ENCODE data around the gene ARMC7. TPM values are rescaled to one million over a fixed set of nuclear protein-coding genes. Genes with fewer than 3 reads are reported as not detected.

The ARMC7 gene
- total and polyA plus RNA-seq, 2 of the 4 experiments (the other 2 are of a cell fraction), result 1.8 to 6.9 TPM

DNA sequence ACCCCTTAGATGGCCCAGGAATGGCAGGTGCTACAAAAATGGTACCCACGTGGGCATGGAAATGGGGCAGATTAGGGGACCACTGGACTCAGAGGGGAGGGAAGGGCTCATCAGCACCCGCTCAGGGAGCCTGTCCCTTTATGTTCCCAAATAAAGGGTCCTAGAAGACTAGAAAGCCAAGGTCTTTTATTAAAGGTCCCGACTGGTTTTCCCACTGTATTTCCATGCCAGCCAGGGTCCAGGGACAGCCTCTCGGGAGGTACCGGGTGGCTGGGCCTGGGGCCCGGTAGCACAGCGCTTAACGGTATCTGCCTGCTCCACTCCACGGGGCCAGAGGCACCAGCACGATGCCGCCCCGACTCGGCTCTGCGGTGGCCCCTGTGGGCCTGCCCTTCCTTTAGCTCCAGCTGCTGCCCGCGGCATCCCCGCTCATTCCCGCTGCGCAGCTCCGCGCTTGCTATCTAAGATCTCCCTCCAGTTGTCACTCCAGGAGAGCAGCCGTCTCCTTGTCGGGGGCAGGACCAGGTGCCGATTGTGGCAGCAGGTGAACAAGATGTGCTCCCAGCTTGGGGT, 20.4 kb downstream of the ARMC7 start:
- TF ChIP-seq CHD1 (IDR thresholded peaks at IDR 0.05; ENCODE audit: low read depth, low read length) (no peak), RCOR1 (IDR thresholded peaks at IDR 0.05; ENCODE audit: insufficient replicate concordance, low read length) (no peak), MAFK (IDR thresholded peaks at IDR 0.05; ENCODE audit: low read depth, low read length) (no peak), MAZ (IDR thresholded peaks at IDR 0.05; ENCODE audit: borderline replicate concordance, low read depth, low read length) (no peak), FOS (IDR thresholded peaks at IDR 0.05; ENCODE audit: low read depth, low read length) (no peak), POLR2A (IDR thresholded peaks at IDR 0.05; ENCODE audit: low read depth, low read length) (no peak), RAD21 (IDR thresholded peaks at IDR 0.05; ENCODE audit: low read length) (no peak), NFE2L2 (IDR thresholded peaks at IDR 0.05; ENCODE audit: low read depth, low read length) (no peak), CTCF (conservative IDR thresholded peaks at IDR 0.05; ENCODE audit: low read depth, low read length) (no peak), USF2 (IDR thresholded peaks at IDR 0.05; ENCODE audit: low read depth, low read length) (no peak), SMC3 (IDR thresholded peaks at IDR 0.05; ENCODE audit: low read depth, low read length) (no peak), RFX5 (IDR thresholded peaks at IDR 0.05; ENCODE audit: low read depth, low read length) (no peak), CEBPB (IDR thresholded peaks at IDR 0.05; ENCODE audit: low read depth, low read length) (no peak), MXI1 (IDR thresholded peaks at IDR 0.05; ENCODE audit: borderline replicate concordance, low read depth, low read length) (no peak)
- H3K27ac ChIP-seq (ENCODE audit: insufficient read depth, low read length), result no peak overlapping the region
- 0 out of 2 replicates have a peak overlapping the region, but pooled peaks have one; percentile 78 for H3K23ac ChIP-seq (ENCODE audit: low read depth, low read length)
- peaks cover 15% of the 10 kb centered on the region for H3K36me3 ChIP-seq (ENCODE audit: control insufficient read depth, insufficient read depth, low read length)
- ChIA-PET CTCF (interaction anchor here (1.1 kb wide), 1 partner anchor 15 kb away, joined by 3 read pairs; no protein-coding TSS in a partner anchor), POLR2A (ENCODE audit: unreplicated experiment) (no interaction called here)
- no peak overlapping the region for H3K14ac ChIP-seq (replicated peaks; ENCODE audit: low read depth, low read length)
- H3K4ac ChIP-seq (ENCODE audit: low read depth, low read length), result no peak overlapping the region
- H3K18ac ChIP-seq (ENCODE audit: low read depth, low read length), result no peak overlapping the region
- in situ Hi-C loops (cut with MboI; ENCODE audit: low sequenced_read_pairs) (no loop called here), intact Hi-C loops (cut with micrococcal nuclease) (no loop called here), dilution Hi-C loops (cut with HindIII; ENCODE audit: low sequenced_read_pairs, unreplicated experiment) (no loop called here)
- no peak overlapping the region for H2BK20ac ChIP-seq (ENCODE audit: low read depth, low read length)
- 90% methylated on average over 13 of the region's 24 CpGs; no CpG with 5 or more reads in 1 of the 2 experiments for WGBS, 2 experiments (ENCODE audit: extremely low coverage in 2 of 2, insufficient read length in 1 of 2)
- H3K4me1 ChIP-seq (ENCODE audit: control insufficient read depth, insufficient read depth, low read length), result no peaks in the 10 kb centered on the region; the same call in 1 of the 2 replicates
- H3K9me3 ChIP-seq (ENCODE audit: control insufficient read depth, insufficient read depth, low read length), result no peaks in the 10 kb centered on the region
- no peak overlapping the region for H4K8ac ChIP-seq (ENCODE audit: low read depth in 2 of 2, low read length in 2 of 2)
- no peak overlapping the region; the same call in 1 of the 2 replicates for H3K9ac ChIP-seq (ENCODE audit: low read depth, low read length)
- no peak overlapping the region; the same call in 1 of the 2 replicates for H3K4me2 ChIP-seq (ENCODE audit: low read depth, low read length)
- H3K4me3 ChIP-seq (ENCODE audit: insufficient read depth, low read depth, low read length), result peak overlapping the region; percentile 91; the same call in 1 of the 2 replicates
- no peak overlapping the region for H4K5ac ChIP-seq (ENCODE audit: low read depth, low read length)
- DNase-seq, result no peak
- H2BK15ac ChIP-seq (ENCODE audit: low read depth, low read length), result no peak overlapping the region
- no peak overlapping the region for H4K91ac ChIP-seq (ENCODE audit: insufficient read depth, low read depth, low read length)
- H2AK5ac ChIP-seq (ENCODE audit: low read depth, low read length), result no peak overlapping the region; the same call in 1 of the 2 replicates
- peaks cover 19% of the 10 kb centered on the region; the same call in 1 of the 2 replicates for H3K9me1 ChIP-seq (ENCODE audit: insufficient read depth, low read length)
- peak overlapping the region; percentile 95 for H2AFZ ChIP-seq (replicated peaks; ENCODE audit: low read length, poor library complexity)
- peaks cover 12% of the 10 kb centered on the region for H4K20me1 ChIP-seq (ENCODE audit: insufficient read depth, low read length)
- peak overlapping the region; percentile 26 for H2AK9ac ChIP-seq (replicated peaks; ENCODE audit: low read depth, low read length, poor library complexity)
- H3K79me1 ChIP-seq (ENCODE audit: low read depth in 1 of 2, low read length in 2 of 2), result peaks cover 5 to 61% of the 10 kb centered on the region in 2 experiments
- TSS peak; percentile 33 for BruUV-seq (replicated peaks)
- H2BK120ac ChIP-seq (ENCODE audit: low read depth, low read length), result no peak overlapping the region
- no peaks in the 10 kb centered on the region for H3K27me3 ChIP-seq (ENCODE audit: control insufficient read depth, insufficient read depth, low read length)
- H3K56ac ChIP-seq (ENCODE audit: extremely low read depth, insufficient read depth, low read length), result no peak overlapping the region
- no peak for ATAC-seq (ENCODE audit: low read depth)
- H2BK5ac ChIP-seq (ENCODE audit: low read depth, low read length, poor library complexity, severe bottlenecking), result no peak overlapping the region
